ENCODE results near the gene PRAMEF12. TPM values are rescaled to one million over a fixed set of nuclear protein-coding genes. Genes with fewer than 3 reads are reported as not detected.

The PRAMEF12 gene
- total and polyA plus RNA-seq, 10 of the 15 experiments (the other 5 are each of a cell fraction or from before 2014, with no cell fraction given), result not detected

DNA sequence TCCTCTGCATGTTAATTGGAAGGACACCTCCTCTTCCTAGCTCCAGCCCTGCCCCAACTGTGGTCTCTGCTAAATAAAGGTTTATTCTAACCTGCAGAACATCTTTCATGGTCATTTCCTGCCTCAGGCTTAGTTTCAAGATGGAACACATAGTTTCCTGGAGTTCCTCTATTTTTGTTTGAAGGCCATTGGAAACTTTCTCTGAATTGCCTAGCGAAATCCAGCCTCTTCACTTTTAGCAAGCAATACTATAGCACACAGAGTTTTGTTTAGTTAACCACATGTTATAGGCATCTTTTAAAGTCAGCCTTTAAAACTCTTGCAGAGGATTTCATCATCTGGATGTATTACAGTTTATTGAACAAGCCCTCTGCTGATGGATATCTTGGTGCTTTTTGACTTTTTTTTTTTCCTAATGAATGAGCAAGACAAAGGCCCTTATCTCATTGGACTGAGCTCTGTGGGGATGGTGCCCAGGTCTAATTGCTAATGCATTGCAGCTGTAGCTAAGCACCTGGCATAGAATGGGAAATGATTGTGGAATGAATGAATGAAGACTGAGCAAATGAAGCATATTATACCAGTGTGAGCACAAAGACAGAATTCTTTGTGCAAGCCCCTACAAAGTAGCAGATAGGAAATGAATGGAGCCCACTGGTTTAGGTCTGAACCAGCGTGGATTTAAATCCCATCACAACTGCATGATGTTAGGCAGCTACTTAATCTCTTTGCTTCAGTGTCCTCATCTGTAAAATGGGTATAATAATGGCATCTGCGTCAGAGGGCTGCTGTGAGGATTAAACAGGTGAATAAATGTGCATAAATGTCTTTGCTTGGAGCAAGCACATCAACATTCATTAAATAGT is 28.2 kb upstream of the PRAMEF12 start:
- no peak overlapping the region for H2AFZ ChIP-seq (ENCODE audit: control insufficient read depth, low read depth, low read length)
- POLR2A ChIA-PET, result no interaction called here
- no peaks in the 10 kb centered on the region for H3K36me3 ChIP-seq (ENCODE audit: control insufficient read depth in 2 of 2, insufficient read depth in 2 of 2, low read length in 1 of 2)
- no peaks in the 10 kb centered on the region for H3K79me2 ChIP-seq (ENCODE audit: control insufficient read depth, insufficient read depth, low read length)
- intact Hi-C loops (cut with micrococcal nuclease; ENCODE audit: unreplicated experiment) (no loop called here), in situ Hi-C loops (cut with MboI) (no loop called here)
- CTCF ChIA-PET, result interaction anchor here (0.6 kb wide), 1 partner anchor 361 kb away, joined by 4 read pairs; no protein-coding TSS in a partner anchor
- H4K20me1 ChIP-seq (ENCODE audit: control insufficient read depth, insufficient read depth), result no peaks in the 10 kb centered on the region
- TF ChIP-seq POLR2AphosphoS5 (IDR thresholded peaks at IDR 0.05; ENCODE audit: low read length) (no peak), ZZZ3 (IDR thresholded peaks at IDR 0.05; ENCODE audit: control insufficient read depth, insufficient read length, low read depth) (no peak), CHD2 (IDR thresholded peaks at IDR 0.05; ENCODE audit: borderline replicate concordance, low read depth, low read length) (no peak), JUND (IDR thresholded peaks at IDR 0.05; ENCODE audit: low read depth, low read length) (no peak), ETV6 (conservative IDR thresholded peaks at IDR 0.05 in 1 of 2, IDR thresholded peaks at IDR 0.05 in 1 of 2; ENCODE audit: borderline replicate concordance in 1 of 2, low read depth in 1 of 2) (no peak), POLR2AphosphoS2 (IDR thresholded peaks at IDR 0.05; ENCODE audit: low read depth, low read length) (no peak), MEF2A (IDR thresholded peaks at IDR 0.05; ENCODE audit: insufficient read depth, low read depth, low read length) (no peak)
- TF ChIP-seq, protein P1, sequence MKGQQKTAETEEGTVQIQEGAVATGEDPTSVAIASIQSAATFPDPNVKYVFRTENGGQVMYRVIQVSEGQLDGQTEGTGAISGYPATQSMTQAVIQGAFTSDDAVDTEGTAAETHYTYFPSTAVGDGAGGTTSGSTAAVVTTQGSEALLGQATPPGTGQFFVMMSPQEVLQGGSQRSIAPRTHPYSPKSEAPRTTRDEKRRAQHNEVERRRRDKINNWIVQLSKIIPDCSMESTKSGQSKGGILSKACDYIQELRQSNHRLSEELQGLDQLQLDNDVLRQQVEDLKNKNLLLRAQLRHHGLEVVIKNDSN (IDR thresholded peaks at IDR 0.05; ENCODE audit: borderline replicate concordance, extremely low read length, insufficient read depth, low read depth, low read length), result no peak
- TF ChIP-seq, protein P2, sequence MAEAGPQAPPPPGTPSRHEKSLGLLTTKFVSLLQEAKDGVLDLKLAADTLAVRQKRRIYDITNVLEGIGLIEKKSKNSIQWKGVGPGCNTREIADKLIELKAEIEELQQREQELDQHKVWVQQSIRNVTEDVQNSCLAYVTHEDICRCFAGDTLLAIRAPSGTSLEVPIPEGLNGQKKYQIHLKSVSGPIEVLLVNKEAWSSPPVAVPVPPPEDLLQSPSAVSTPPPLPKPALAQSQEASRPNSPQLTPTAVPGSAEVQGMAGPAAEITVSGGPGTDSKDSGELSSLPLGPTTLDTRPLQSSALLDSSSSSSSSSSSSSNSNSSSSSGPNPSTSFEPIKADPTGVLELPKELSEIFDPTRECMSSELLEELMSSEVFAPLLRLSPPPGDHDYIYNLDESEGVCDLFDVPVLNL (IDR thresholded peaks at IDR 0.05; ENCODE audit: low read depth, low read length), result no peak
- DNase-seq (ENCODE audit: low read depth, low spot score) (no peak), ATAC-seq (no peak), FAIRE-seq (no peak)
- SMC1A ChIA-PET (ENCODE audit: uncharacterized antibody, unreplicated experiment), result no interaction called here
- H3K4me1 ChIP-seq (ENCODE audit: control insufficient read depth, insufficient read depth, low read length), result no peaks in the 10 kb centered on the region
- no peak overlapping the region for H3K4me2 ChIP-seq (ENCODE audit: control insufficient read depth, insufficient read depth)
- no TSS peak for BruUV-seq (replicated peaks)
- H3K9me3 ChIP-seq (replicated peaks; ENCODE audit: control insufficient read depth, insufficient read depth, low read length), result no peaks in the 10 kb centered on the region; the same call in 2 of the 3 replicates
- 13% methylated on average over 3 of the region's 3 CpGs for WGBS (ENCODE audit: insufficient coverage, insufficient replicate concordance, low lambda C conversion rate, missing lambda C conversion rate)
- RAD21 ChIA-PET (ENCODE audit: unreplicated experiment), result no interaction called here
- H3K9ac ChIP-seq (ENCODE audit: control insufficient read depth, insufficient read depth, low read length), result no peak overlapping the region
- no peak overlapping the region for H3K4me3 ChIP-seq
- no peaks in the 10 kb centered on the region; a peak in 1 of 4 replicates for H3K27me3 ChIP-seq (replicated peaks in 1 of 2; ENCODE audit: control insufficient read depth in 2 of 2, insufficient read depth in 2 of 2, low read length in 1 of 2)
- no peak overlapping the region for H3K27ac ChIP-seq (ENCODE audit: control insufficient read depth, insufficient read depth)

Data from GM12878 (cell line).